ENCODE data around the gene BCAS3.

DNA sequence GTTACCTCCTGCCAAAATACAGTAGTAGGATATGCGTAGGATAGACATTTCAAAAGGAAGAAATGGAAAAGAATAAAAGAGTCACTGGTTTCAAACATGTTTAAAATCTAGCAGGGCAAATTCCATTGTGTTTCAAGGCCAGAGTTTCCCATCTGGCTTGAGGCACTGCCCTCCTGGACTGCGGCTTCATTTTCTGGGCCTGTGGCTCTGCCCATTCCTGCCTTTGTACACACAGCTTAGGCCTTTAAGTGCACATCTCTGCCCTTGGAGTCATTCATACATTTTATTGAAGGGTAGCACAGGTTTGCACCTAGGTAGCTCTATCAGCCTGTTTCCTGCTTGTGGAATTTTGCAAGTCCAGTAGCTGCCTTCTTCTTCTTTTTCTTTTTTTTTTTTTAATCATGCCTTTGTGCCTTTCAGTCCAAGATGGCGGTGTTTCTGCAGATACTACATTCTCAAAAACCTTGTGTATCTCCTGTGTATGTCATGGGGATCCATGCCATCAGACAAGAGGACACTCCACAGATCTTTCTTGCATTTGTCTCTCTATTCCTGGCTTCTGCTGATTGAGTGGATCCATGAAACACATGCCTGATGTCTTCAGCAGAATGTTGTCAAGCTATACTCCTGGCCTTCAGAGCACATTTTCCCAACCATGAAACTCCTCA, 282.9 kb downstream of the BCAS3 start:
- TF ChIP-seq GATA3 (IDR thresholded peaks at IDR 0.05; ENCODE audit: low read depth, low read length): no peak
- no peak for TF ChIP-seq GATA2 (IDR thresholded peaks at IDR 0.05; ENCODE audit: low read depth, low read length)

All from SH-SY5Y (cell line).